Fibroblast of mammary gland (primary cell): ENCODE results near the gene GPC6.

Experiments
- DNase-seq: peaks from one replicate; pipeline ENCODE4 v3.0.0-alpha.2; 2010; ENCODE audit warnings: low read depth
- H3K4me3 ChIP-seq: 2 replicates; pipeline ENCODE4 v1.5.1; 2011; ENCODE audit warnings: low read depth, mild to moderate bottlenecking, low read length, moderate library complexity; ENCODE audit not compliant: control insufficient read depth
- CTCF ChIP-seq: conservative IDR thresholded peaks from 2 replicates; pipeline ENCODE4 v1.5.1; 2011; ENCODE audit warnings: low read depth, low read length, inconsistent platforms; ENCODE audit not compliant: control insufficient read depth, insufficient read depth

The GPC6 gene

GRCh38 chr13:93876236-93876635, 649.6 kb downstream of the GPC6 start:
- DNase-seq = no peak
- H3K4me3 ChIP-seq = no peak overlapping the region
- no peak for TF ChIP-seq CTCF

- TF ChIP-seq CTCF = no peak
- H3K4me3 ChIP-seq = no peak overlapping the region
- no peak for DNase-seq
These were observed 652.1 kb downstream of the GPC6 start for GRCh38 chr13:93878675-93879074.

- no peak for TF ChIP-seq CTCF
- no peak overlapping the region for H3K4me3 ChIP-seq
- DNase-seq = peak; percentile 40
These were observed 654.8 kb downstream of the GPC6 start for GRCh38 chr13:93881411-93881810.

GRCh38 chr13:93882086-93882651, 655.6 kb downstream of the GPC6 start:
- no peak for TF ChIP-seq CTCF
- H3K4me3 ChIP-seq = no peak overlapping the region
- peak; percentile 46 for DNase-seq

GRCh38 chr13:93889430-93889951, 662.9 kb downstream of the GPC6 start:
- DNase-seq = no peak
- H3K4me3 ChIP-seq = no peak overlapping the region
- no peak for TF ChIP-seq CTCF

- DNase-seq = no peak
- no peak for TF ChIP-seq CTCF
- H3K4me3 ChIP-seq = no peak overlapping the region
These were observed 673.4 kb downstream of the GPC6 start for GRCh38 chr13:93899981-93900380.

GRCh38 chr13:93900731-93901130, 674.1 kb downstream of the GPC6 start:
- DNase-seq = no peak
- TF ChIP-seq CTCF = no peak
- no peak overlapping the region for H3K4me3 ChIP-seq
